Measurements from ENCODE around the gene TENT4B.
"Not testable (repeated sequence)": the region's sequence is repeated elsewhere in the genome, so short reads cannot be mapped to it uniquely, and the experiment has no call there.

TENT4B gene

GRCh38 chr16:50169555-50170096 lies 16.5 kb downstream of the TENT4B start:
- Mint-ChIP-seq H3K27me3 (no peaks in the 10 kb centered on the region), H3K27ac (peak overlapping the region; percentile 6), H3K36me3 (peaks cover 7% of the 10 kb centered on the region), H3K9me3 (ENCODE audit: low read depth) (no peaks in the 10 kb centered on the region), H3K4me3 (no peak overlapping the region), H3K4me1 (ENCODE audit: low read depth) (peaks cover 73% of the 10 kb centered on the region)

- H3K9me3 Mint-ChIP-seq (ENCODE audit: low read depth); H3K4me3 Mint-ChIP-seq; H3K27ac Mint-ChIP-seq; H3K36me3 Mint-ChIP-seq; H3K27me3 Mint-ChIP-seq: not testable (repeated sequence)
- peaks cover 67% of the 10 kb centered on the region for H3K4me1 Mint-ChIP-seq (ENCODE audit: low read depth)
Observed at GRCh38 chr16:50171773-50172172, 18.7 kb downstream of the TENT4B start.

GRCh38 chr16:50172195-50172922 lies 19.3 kb downstream of the TENT4B start:
- Mint-ChIP-seq H3K36me3 (peaks cover 8% of the 10 kb centered on the region), H3K27ac (peak overlapping the region; percentile 41), H3K27me3 (no peaks in the 10 kb centered on the region), H3K4me3 (peak overlapping the region; percentile 27), H3K4me1 (ENCODE audit: low read depth) (peaks cover 67% of the 10 kb centered on the region), H3K9me3 (ENCODE audit: low read depth) (no peaks in the 10 kb centered on the region)

- H3K36me3 Mint-ChIP-seq: peaks cover 8% of the 10 kb centered on the region
Observed at GRCh38 chr16:50173316-50173715, 20.2 kb downstream of the TENT4B start.

GRCh38 chr16:50178491-50178941 lies 25.4 kb downstream of the TENT4B start:
- Mint-ChIP-seq H3K9me3 (ENCODE audit: low read depth) (no peaks in the 10 kb centered on the region), H3K27me3 (no peaks in the 10 kb centered on the region), H3K4me1 (ENCODE audit: low read depth) (peaks cover 59% of the 10 kb centered on the region), H3K27ac (peak overlapping the region; percentile 25), H3K4me3 (peak overlapping the region; percentile 1), H3K36me3 (peaks cover 10% of the 10 kb centered on the region)

More at GRCh38 chr16:50173316-50173715, 20.2 kb downstream of the TENT4B start:
- Mint-ChIP-seq H3K4me1 (ENCODE audit: low read depth) (peaks cover 68% of the 10 kb centered on the region), H3K27ac (no peak overlapping the region), H3K9me3 (ENCODE audit: low read depth) (no peaks in the 10 kb centered on the region), H3K4me3 (no peak overlapping the region), H3K27me3 (no peaks in the 10 kb centered on the region)

GRCh38 chr16:50182441-50182840 lies 29.3 kb downstream of the TENT4B start:
- Mint-ChIP-seq H3K27me3 (no peaks in the 10 kb centered on the region), H3K4me1 (ENCODE audit: low read depth) (peaks cover 63% of the 10 kb centered on the region), H3K4me3 (no peak overlapping the region), H3K9me3 (ENCODE audit: low read depth) (no peaks in the 10 kb centered on the region), H3K27ac (peak overlapping the region; percentile 34), H3K36me3 (peaks cover 8% of the 10 kb centered on the region)

GRCh38 chr16:50183316-50183715 lies 30.2 kb downstream of the TENT4B start:
- Mint-ChIP-seq H3K27ac (no peak overlapping the region), H3K4me1 (ENCODE audit: low read depth) (peaks cover 60% of the 10 kb centered on the region), H3K36me3 (peaks cover 8% of the 10 kb centered on the region), H3K4me3 (no peak overlapping the region), H3K27me3 (no peaks in the 10 kb centered on the region), H3K9me3 (ENCODE audit: low read depth) (no peaks in the 10 kb centered on the region)

- Mint-ChIP-seq H3K27ac (no peak overlapping the region), H3K4me1 (ENCODE audit: low read depth) (peaks cover 60% of the 10 kb centered on the region), H3K9me3 (ENCODE audit: low read depth) (no peaks in the 10 kb centered on the region), H3K27me3 (no peaks in the 10 kb centered on the region), H3K4me3 (no peak overlapping the region), H3K36me3 (peaks cover 5% of the 10 kb centered on the region)
Observed at GRCh38 chr16:50185005-50185505, 31.9 kb downstream of the TENT4B start.

- H3K4me1 Mint-ChIP-seq (ENCODE audit: low read depth): peaks cover 61% of the 10 kb centered on the region
- H3K27me3 Mint-ChIP-seq: no peaks in the 10 kb centered on the region
- H3K27ac Mint-ChIP-seq: no peak overlapping the region
- H3K36me3 Mint-ChIP-seq: peaks cover 5% of the 10 kb centered on the region
- no peaks in the 10 kb centered on the region for H3K9me3 Mint-ChIP-seq (ENCODE audit: low read depth)
- no peak overlapping the region for H3K4me3 Mint-ChIP-seq
Observed at GRCh38 chr16:50188619-50189136, 35.6 kb downstream of the TENT4B start.

GRCh38 chr16:50190292-50190691 lies 37.2 kb downstream of the TENT4B start:
- Mint-ChIP-seq H3K4me3 (no peak overlapping the region), H3K36me3 (peaks cover 3% of the 10 kb centered on the region), H3K4me1 (ENCODE audit: low read depth) (peaks cover 56% of the 10 kb centered on the region), H3K27me3 (no peaks in the 10 kb centered on the region), H3K27ac (no peak overlapping the region), H3K9me3 (ENCODE audit: low read depth) (no peaks in the 10 kb centered on the region)

GRCh38 chr16:50192386-50193050 lies 39.4 kb downstream of the TENT4B start:
- Mint-ChIP-seq H3K4me3 (no peak overlapping the region), H3K9me3 (ENCODE audit: low read depth) (no peaks in the 10 kb centered on the region), H3K27me3 (no peaks in the 10 kb centered on the region), H3K36me3 (peaks cover 3% of the 10 kb centered on the region), H3K4me1 (ENCODE audit: low read depth) (peaks cover 65% of the 10 kb centered on the region), H3K27ac (no peak overlapping the region)

- Mint-ChIP-seq H3K27me3 (no peaks in the 10 kb centered on the region), H3K4me3 (no peak overlapping the region), H3K9me3 (ENCODE audit: low read depth) (no peaks in the 10 kb centered on the region), H3K27ac (peak overlapping the region; percentile 70), H3K36me3 (peaks cover 3% of the 10 kb centered on the region), H3K4me1 (ENCODE audit: low read depth) (peaks cover 66% of the 10 kb centered on the region)
Observed at GRCh38 chr16:50193594-50193993, 40.5 kb downstream of the TENT4B start.

- H3K4me1 Mint-ChIP-seq (ENCODE audit: low read depth): peaks cover 69% of the 10 kb centered on the region
- H3K36me3 Mint-ChIP-seq: peaks cover 5% of the 10 kb centered on the region
- peak overlapping the region; percentile 23 for H3K27ac Mint-ChIP-seq
- H3K27me3 Mint-ChIP-seq: no peaks in the 10 kb centered on the region
- H3K4me3 Mint-ChIP-seq: peak overlapping the region; percentile 40
- no peaks in the 10 kb centered on the region for H3K9me3 Mint-ChIP-seq (ENCODE audit: low read depth)
Observed at GRCh38 chr16:50195276-50195675, 42.2 kb downstream of the TENT4B start.

- Mint-ChIP-seq H3K9me3 (ENCODE audit: low read depth) (no peaks in the 10 kb centered on the region), H3K36me3 (peaks cover 5% of the 10 kb centered on the region), H3K4me1 (ENCODE audit: low read depth) (peaks cover 68% of the 10 kb centered on the region), H3K27ac (peak overlapping the region; percentile 10), H3K4me3 (no peak overlapping the region), H3K27me3 (no peaks in the 10 kb centered on the region)
Observed at GRCh38 chr16:50195756-50196155, 42.6 kb downstream of the TENT4B start.

GRCh38 chr16:50197582-50197981 lies 44.5 kb downstream of the TENT4B start:
- H3K4me3 Mint-ChIP-seq: no peak overlapping the region
- peaks cover 70% of the 10 kb centered on the region for H3K4me1 Mint-ChIP-seq (ENCODE audit: low read depth)
- H3K27ac Mint-ChIP-seq: no peak overlapping the region
- H3K36me3 Mint-ChIP-seq: peaks cover 5% of the 10 kb centered on the region
- H3K27me3 Mint-ChIP-seq: no peaks in the 10 kb centered on the region
- no peaks in the 10 kb centered on the region for H3K9me3 Mint-ChIP-seq (ENCODE audit: low read depth)

Measured in activated naive CD8-positive, alpha-beta T cell (primary cell).